ENCODE results near the gene BUD23. TPM values are rescaled to one million over a fixed set of nuclear protein-coding genes. Genes with fewer than 3 reads are reported as not detected.
"Not testable (repeated sequence)": the region's sequence is repeated elsewhere in the genome, so short reads cannot be mapped to it uniquely, and the experiment has no call there.

The BUD23 gene
- total RNA-seq, 2 experiments from 2014 or later = 71.4 to 95.5 TPM

GRCh38 chr7:73669288-73669701, 14.1 kb upstream of the BUD23 start:
- no peak for DNase-seq
- Mint-ChIP-seq H3K9me3 (ENCODE audit: low read depth) (no peaks in the 10 kb centered on the region), H3K27me3 (peaks cover 33% of the 10 kb centered on the region), H3K27ac (no peak overlapping the region), H3K4me3 (no peak overlapping the region), H3K36me3 (ENCODE audit: low read depth) (no peaks in the 10 kb centered on the region), H3K4me1 (peaks cover 5% of the 10 kb centered on the region)
- ChIA-PET POLR2A (no interaction called here), CTCF (interaction anchor here (1.0 to 3.8 kb wide), 2 partner anchors 31 to 63 kb away, joined by 3 to 19 read pairs; no protein-coding TSS in a partner anchor)
- ATAC-seq = no peak
- intact Hi-C loops (cut with DNase I, micrococcal nuclease) = loop anchor here (5.0 kb wide), 3 partner anchors 48 to 173 kb away; partner anchors contain the start of genes METTL27 (in 1 of the 2) and STX1A (in 1 of the 2)

GRCh38 chr7:73669858-73670385, 13.5 kb upstream of the BUD23 start:
- ATAC-seq (no peak), DNase-seq (no peak)
- Mint-ChIP-seq H3K27me3 (peaks cover 28% of the 10 kb centered on the region), H3K36me3 (ENCODE audit: low read depth) (no peaks in the 10 kb centered on the region), H3K9me3 (ENCODE audit: low read depth) (no peaks in the 10 kb centered on the region), H3K4me3 (no peak overlapping the region), H3K27ac (no peak overlapping the region), H3K4me1 (peaks cover 5% of the 10 kb centered on the region)
- intact Hi-C loops (cut with DNase I, micrococcal nuclease) = loop anchor here (5.0 kb wide), 3 partner anchors 47 to 172 kb away; partner anchors contain the start of genes METTL27 (in 1 of the 2) and STX1A (in 1 of the 2)
- CTCF ChIA-PET = interaction anchor here (0.6 to 3.8 kb wide), 2 partner anchors 14 to 64 kb away, joined by 3 to 19 read pairs; no protein-coding TSS in a partner anchor
- POLR2A ChIA-PET = no interaction called here

GRCh38 chr7:73671322-73671661, 12.1 kb upstream of the BUD23 start:
- Mint-ChIP-seq H3K9me3 (ENCODE audit: low read depth) (no peaks in the 10 kb centered on the region), H3K27ac (no peak overlapping the region), H3K27me3 (peaks cover 18% of the 10 kb centered on the region), H3K4me1 (peaks cover 3% of the 10 kb centered on the region), H3K36me3 (ENCODE audit: low read depth) (no peaks in the 10 kb centered on the region), H3K4me3 (no peak overlapping the region)
- ChIA-PET CTCF (no interaction called here), POLR2A (no interaction called here)
- intact Hi-C loops (cut with DNase I, micrococcal nuclease) = no loop called here
- ATAC-seq = no peak
- no peak for DNase-seq

- Mint-ChIP-seq H3K36me3 (ENCODE audit: low read depth) (no peaks in the 10 kb centered on the region), H3K27me3 (peaks cover 18% of the 10 kb centered on the region), H3K4me3 (no peak overlapping the region), H3K27ac (no peak overlapping the region), H3K9me3 (ENCODE audit: low read depth) (no peaks in the 10 kb centered on the region), H3K4me1 (peaks cover 3% of the 10 kb centered on the region)
- ChIA-PET CTCF (interaction anchor here (0.8 kb wide), 1 partner anchor 53 kb away, joined by 3 read pairs; no protein-coding TSS in a partner anchor), POLR2A (no interaction called here)
- ATAC-seq (no peak), DNase-seq (no peak)
- intact Hi-C loops (cut with DNase I, micrococcal nuclease) = no loop called here
These were observed 11.4 kb upstream of the BUD23 start for GRCh38 chr7:73671857-73672445.

- no peak for ATAC-seq
- Mint-ChIP-seq H3K27me3 (peaks cover 12% of the 10 kb centered on the region), H3K36me3 (ENCODE audit: low read depth) (peaks cover 17% of the 10 kb centered on the region), H3K4me3 (no peak overlapping the region), H3K27ac (no peak overlapping the region), H3K9me3 (ENCODE audit: low read depth) (no peaks in the 10 kb centered on the region), H3K4me1 (no peaks in the 10 kb centered on the region)
- ChIA-PET POLR2A (no interaction called here), CTCF (interaction anchor here (0.7 to 1.1 kb wide), 4 partner anchors 51 to 334 kb away, joined by 3 to 4 read pairs (median 3); no protein-coding TSS in a partner anchor)
- intact Hi-C loops (cut with DNase I, micrococcal nuclease) = no loop called here
- DNase-seq = no peak
These were observed 8.8 kb upstream of the BUD23 start for GRCh38 chr7:73674468-73675124.

GRCh38 chr7:73676062-73676461, 7.3 kb upstream of the BUD23 start:
- H3K4me1 Mint-ChIP-seq; ATAC-seq; H3K9me3 Mint-ChIP-seq (ENCODE audit: low read depth); H3K4me3 Mint-ChIP-seq; H3K27ac Mint-ChIP-seq; intact Hi-C loops (cut with DNase I, micrococcal nuclease); H3K27me3 Mint-ChIP-seq; DNase-seq; POLR2A ChIA-PET: not testable (repeated sequence)
- H3K36me3 Mint-ChIP-seq (ENCODE audit: low read depth) = peaks cover 28% of the 10 kb centered on the region
- CTCF ChIA-PET = interaction anchor here (0.9 to 1.1 kb wide), 2 partner anchors 16 to 49 kb away, joined by 4 to 5 read pairs; no protein-coding TSS in a partner anchor

- Mint-ChIP-seq H3K9me3 (ENCODE audit: low read depth) (no peaks in the 10 kb centered on the region), H3K27me3 (no peaks in the 10 kb centered on the region), H3K4me1 (peaks cover 24% of the 10 kb centered on the region), H3K36me3 (ENCODE audit: low read depth) (peaks cover 40% of the 10 kb centered on the region), H3K4me3 (no peak overlapping the region), H3K27ac (no peak overlapping the region)
- ATAC-seq (no peak), DNase-seq (no peak)
- POLR2A ChIA-PET = no interaction called here
- CTCF ChIA-PET = no interaction called here
- intact Hi-C loops (cut with DNase I, micrococcal nuclease) = no loop called here
These were observed 4.5 kb upstream of the BUD23 start for GRCh38 chr7:73678862-73679261.

GRCh38 chr7:73679709-73680108, 3.7 kb upstream of the BUD23 start:
- Mint-ChIP-seq H3K27ac (no peak overlapping the region), H3K9me3 (ENCODE audit: low read depth) (no peaks in the 10 kb centered on the region), H3K4me3 (no peak overlapping the region), H3K4me1 (peaks cover 27% of the 10 kb centered on the region), H3K36me3 (ENCODE audit: low read depth) (peaks cover 40% of the 10 kb centered on the region), H3K27me3 (no peaks in the 10 kb centered on the region)
- intact Hi-C loops (cut with DNase I, micrococcal nuclease) = loop anchor here in 1 of 2 experiments (5.0 kb wide), 2 partner anchors 42 to 57 kb away; partner anchors contain the start of gene MLXIPL
- DNase-seq = no peak
- ChIA-PET POLR2A (no interaction called here), CTCF (no interaction called here)
- no peak for ATAC-seq

- CTCF ChIA-PET = no interaction called here
- DNase-seq (no peak), ATAC-seq (no peak)
- H3K4me3 Mint-ChIP-seq = peak overlapping the region; percentile 89
- H3K27ac Mint-ChIP-seq = peak overlapping the region; percentile 51
- H3K36me3 Mint-ChIP-seq (ENCODE audit: low read depth) = peaks cover 40% of the 10 kb centered on the region
- no peaks in the 10 kb centered on the region for H3K27me3 Mint-ChIP-seq
- H3K4me1 Mint-ChIP-seq = peaks cover 32% of the 10 kb centered on the region
- H3K9me3 Mint-ChIP-seq (ENCODE audit: low read depth) = no peaks in the 10 kb centered on the region
- POLR2A ChIA-PET = no interaction called here
- intact Hi-C loops (cut with DNase I, micrococcal nuclease) = loop anchor here in 1 of 2 experiments (5.0 kb wide), 2 partner anchors 43 to 58 kb away; partner anchors contain the start of gene MLXIPL
These were observed 2.9 kb upstream of the BUD23 start for GRCh38 chr7:73680501-73680900.

- peak overlapping the region; percentile 89 for H3K4me3 Mint-ChIP-seq
- peaks cover 41% of the 10 kb centered on the region for H3K36me3 Mint-ChIP-seq (ENCODE audit: low read depth)
- no peaks in the 10 kb centered on the region for H3K27me3 Mint-ChIP-seq
- H3K27ac Mint-ChIP-seq = peak overlapping the region; percentile 51
- CTCF ChIA-PET = no interaction called here
- no peak for ATAC-seq
- H3K9me3 Mint-ChIP-seq (ENCODE audit: low read depth) = no peaks in the 10 kb centered on the region
- POLR2A ChIA-PET = no interaction called here
- peaks cover 33% of the 10 kb centered on the region for H3K4me1 Mint-ChIP-seq
- intact Hi-C loops (cut with DNase I, micrococcal nuclease) = loop anchor here in 1 of 2 experiments (5.0 kb wide), 2 partner anchors 44 to 59 kb away; partner anchors contain the start of gene MLXIPL
- no peak for DNase-seq
These were observed 2.4 kb upstream of the BUD23 start for GRCh38 chr7:73681031-73681430.

- intact Hi-C loops (cut with DNase I, micrococcal nuclease) = loop anchor here (1.0 to 5.0 kb wide), 12 partner anchors 15 to 854 kb away; partner anchors contain the start of genes BCL7B (in 2 of the 2), STX1A (in 2 of the 2), ABHD11 (in 1 of the 2) and BAZ1B (in 1 of the 2)
- Mint-ChIP-seq H3K4me3 (peak overlapping the region; percentile 89), H3K9me3 (ENCODE audit: low read depth) (no peaks in the 10 kb centered on the region), H3K36me3 (ENCODE audit: low read depth) (peaks cover 48% of the 10 kb centered on the region), H3K27me3 (no peaks in the 10 kb centered on the region), H3K27ac (peak overlapping the region; percentile 85), H3K4me1 (peaks cover 39% of the 10 kb centered on the region)
- no peak for DNase-seq
- CTCF ChIA-PET = no interaction called here
- ATAC-seq = no peak
- POLR2A ChIA-PET = no interaction called here
These were observed 697 bp upstream of the BUD23 start for GRCh38 chr7:73682745-73683055.
